Testis (tissue), 2 donors: ENCODE results near the gene CARMIL1.

Experiments
- CTCF ChIP-seq, 3 experiments: fragments of 450-650 bp in 2 of 3; fragments of 200-600 bp in 1 of 3; sonication (generic) in 1 of 3; IDR thresholded peaks; one replicate each; pipeline ENCODE4 v1.5.1; 2016 to 2019; ENCODE audit warnings: antibody characterized with exemption in 3 of 3, mild to moderate bottlenecking in 2 of 3, moderate library complexity in 1 of 3
- POLR2A ChIP-seq: fragments of 450-650 bp; IDR thresholded peaks from one replicate; pipeline ENCODE4 v1.6.1; 2017; ENCODE audit warnings: antibody characterized with exemption, mild to moderate bottlenecking, moderate library complexity

DNA sequence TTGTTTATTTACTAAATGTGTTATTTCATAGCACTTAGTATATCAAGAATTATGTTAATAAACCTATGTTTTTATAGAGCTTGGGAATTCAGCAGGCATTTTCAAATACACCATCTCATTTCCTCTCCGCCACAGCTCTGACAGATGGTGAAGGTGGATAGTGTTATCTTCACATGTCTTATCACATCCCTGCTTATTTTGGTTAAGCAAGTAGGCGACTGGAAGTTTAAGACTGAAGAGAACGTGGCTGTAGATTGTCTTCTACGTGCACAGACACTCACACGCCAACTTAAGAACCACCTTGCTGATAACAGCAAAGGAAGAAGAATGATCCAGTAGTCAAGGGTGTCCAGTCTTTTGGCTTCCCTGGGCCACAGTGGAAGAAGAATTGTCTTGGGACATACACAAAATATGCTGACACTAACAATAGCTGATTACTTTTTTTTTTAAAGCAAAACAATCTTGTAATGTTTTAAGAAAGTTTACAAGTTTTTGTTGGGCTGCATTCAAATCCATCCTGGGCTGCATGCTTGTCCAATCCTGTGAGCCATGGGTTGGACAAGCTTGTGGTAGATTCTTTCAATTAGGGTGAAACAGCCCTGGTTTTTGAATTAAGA lies 329.5 kb downstream of the CARMIL1 start:
- TF ChIP-seq POLR2A (no peak), CTCF (IDR thresholded peaks at IDR 0.05) (no peak)
